DOHH2 (cell line): Measurements from ENCODE around the gene TLE1.

Experiments
- CTCF ChIP-seq: fragments of 200-600 bp; sonication (generic); IDR thresholded peaks from one replicate; pipeline ENCODE4 v1.5.1; 2014; ENCODE audit warnings: antibody characterized with exemption, mild to moderate bottlenecking, low read depth, low read length; ENCODE audit not compliant: poor library complexity, severe bottlenecking
- EZH2phosphoT487 ChIP-seq: fragments of 200-600 bp; sonication (generic); IDR thresholded peaks from 2 replicates; pipeline ENCODE4 v1.6.1; 2017; ENCODE audit warnings: borderline replicate concordance, mild to moderate bottlenecking, antibody characterized with exemption, low read length, moderate library complexity, mixed read lengths

GRCh38 chr9:81683238-81683637 lies 6.1 kb downstream of the TLE1 start:
- TF ChIP-seq CTCF (no peak), EZH2phosphoT487 (no peak)
